ENCODE measurements around the gene CLEC16A.
"Not testable (repeated sequence)": the region's sequence is repeated elsewhere in the genome, so short reads cannot be mapped to it uniquely, and the experiment has no call there.

The CLEC16A gene

GRCh38 chr16:11218604-11218962 is 274.2 kb downstream of the CLEC16A start:
- peak; percentile 94 for TF ChIP-seq CTCF (conservative IDR thresholded peaks at IDR 0.05; ENCODE audit: low read depth, low read length)
- Histone ChIP-seq H3K27me3 (ENCODE audit: insufficient read depth, low read depth) (no peaks in the 10 kb centered on the region), H3K36me3 (ENCODE audit: insufficient read depth) (no peaks in the 10 kb centered on the region), H3K4me2 (no peak overlapping the region), H4K20me1 (ENCODE audit: insufficient read depth) (no peaks in the 10 kb centered on the region), H3K4me1 (ENCODE audit: low read depth, poor library complexity, severe bottlenecking) (no peaks in the 10 kb centered on the region), H3K9ac (no peak overlapping the region), H3K27ac (no peak overlapping the region), H3K79me2 (ENCODE audit: insufficient read depth, low read depth) (no peaks in the 10 kb centered on the region), H3K4me3 (IDR thresholded peaks at IDR 0.05; ENCODE audit: insufficient read depth, low read depth, low read length) (no peak overlapping the region), H2AFZ (ENCODE audit: low read depth) (no peak overlapping the region)

GRCh38 chr16:11219178-11219577 is 274.8 kb downstream of the CLEC16A start:
- H3K27ac ChIP-seq = no peak overlapping the region
- no peak overlapping the region for H2AFZ ChIP-seq (ENCODE audit: low read depth)
- no peaks in the 10 kb centered on the region for H3K36me3 ChIP-seq (ENCODE audit: insufficient read depth)
- no peaks in the 10 kb centered on the region for H4K20me1 ChIP-seq (ENCODE audit: insufficient read depth)
- H3K9ac ChIP-seq = no peak overlapping the region
- H3K4me3 ChIP-seq (IDR thresholded peaks at IDR 0.05; ENCODE audit: insufficient read depth, low read depth, low read length) = no peak overlapping the region
- no peak for TF ChIP-seq CTCF (conservative IDR thresholded peaks at IDR 0.05; ENCODE audit: low read depth, low read length)
- H3K4me1 ChIP-seq (ENCODE audit: low read depth, poor library complexity, severe bottlenecking) = no peaks in the 10 kb centered on the region
- no peaks in the 10 kb centered on the region for H3K79me2 ChIP-seq (ENCODE audit: insufficient read depth, low read depth)
- H3K4me2 ChIP-seq = no peak overlapping the region
- H3K27me3 ChIP-seq (ENCODE audit: insufficient read depth, low read depth) = no peaks in the 10 kb centered on the region

GRCh38 chr16:11220507-11220906 is 276.1 kb downstream of the CLEC16A start:
- not testable (repeated sequence) for H3K36me3 ChIP-seq (ENCODE audit: insufficient read depth); H3K9ac ChIP-seq; H3K27ac ChIP-seq; H3K4me3 ChIP-seq (IDR thresholded peaks at IDR 0.05; ENCODE audit: insufficient read depth, low read depth, low read length); H4K20me1 ChIP-seq (ENCODE audit: insufficient read depth); H3K27me3 ChIP-seq (ENCODE audit: insufficient read depth, low read depth); H2AFZ ChIP-seq (ENCODE audit: low read depth); H3K4me2 ChIP-seq; H3K79me2 ChIP-seq (ENCODE audit: insufficient read depth, low read depth)
- H3K4me1 ChIP-seq (ENCODE audit: low read depth, poor library complexity, severe bottlenecking) = peaks cover 13% of the 10 kb centered on the region

GRCh38 chr16:11224096-11224893 is 279.9 kb downstream of the CLEC16A start:
- peaks cover 19% of the 10 kb centered on the region for H3K4me1 ChIP-seq (ENCODE audit: low read depth, poor library complexity, severe bottlenecking)
- TF ChIP-seq CTCF (conservative IDR thresholded peaks at IDR 0.05; ENCODE audit: low read depth, low read length) = no peak
- no peaks in the 10 kb centered on the region for H3K36me3 ChIP-seq (ENCODE audit: insufficient read depth)
- H4K20me1 ChIP-seq (ENCODE audit: insufficient read depth) = no peaks in the 10 kb centered on the region
- H3K4me3 ChIP-seq (IDR thresholded peaks at IDR 0.05; ENCODE audit: insufficient read depth, low read depth, low read length) = no peak overlapping the region
- H3K79me2 ChIP-seq (ENCODE audit: insufficient read depth, low read depth) = no peaks in the 10 kb centered on the region
- peak overlapping the region; percentile 93; the same call in 1 of the 2 replicates for H3K4me2 ChIP-seq
- no peak overlapping the region for H3K9ac ChIP-seq
- H3K27me3 ChIP-seq (ENCODE audit: insufficient read depth, low read depth) = no peaks in the 10 kb centered on the region; the same call in 1 of the 2 replicates
- H2AFZ ChIP-seq (ENCODE audit: low read depth) = no peak overlapping the region
- no peak overlapping the region for H3K27ac ChIP-seq
